ENCODE data around the gene HBE1.

Gene HBE1

GRCh38 chr11:5225480-5225871 lies 44.3 kb downstream of the HBE1 start:
- TF ChIP-seq CTCF (IDR thresholded peaks at IDR 0.05; ENCODE audit: low read depth, low read length): no peak
- DNase-seq (ENCODE audit: extremely low read depth, low read depth): no peak

- no peak for TF ChIP-seq CTCF (IDR thresholded peaks at IDR 0.05; ENCODE audit: low read depth, low read length)
- DNase-seq (ENCODE audit: extremely low read depth, low read depth): no peak
Measured at GRCh38 chr11:5224538-5225479, 44.9 kb downstream of the HBE1 start.

GRCh38 chr11:5223686-5224085 lies 46.1 kb downstream of the HBE1 start:
- no peak for TF ChIP-seq CTCF (IDR thresholded peaks at IDR 0.05; ENCODE audit: low read depth, low read length)
- DNase-seq (ENCODE audit: extremely low read depth, low read depth): no peak

GRCh38 chr11:5223146-5223545 lies 46.6 kb downstream of the HBE1 start:
- TF ChIP-seq CTCF (IDR thresholded peaks at IDR 0.05; ENCODE audit: low read depth, low read length): no peak
- no peak for DNase-seq (ENCODE audit: extremely low read depth, low read depth)
